IPS-11a (cell line): Measurements from ENCODE around the gene KRT76.

ENCODE experiments used
- H3K4me3 ChIP-seq: one replicate; pipeline ENCODE4 v1.5.1; 2013; ENCODE audit warnings: low read depth, low read length, control low read depth

Gene KRT76

GRCh38 chr12:52787324-52788191 is 10.4 kb upstream of the KRT76 start:
- H3K4me3 ChIP-seq = no peak overlapping the region

GRCh38 chr12:52784909-52785308 is 7.8 kb upstream of the KRT76 start:
- no peak overlapping the region for H3K4me3 ChIP-seq

- H3K4me3 ChIP-seq = no peak overlapping the region
These were observed 6.6 kb upstream of the KRT76 start for GRCh38 chr12:52783563-52784316.

GRCh38 chr12:52782502-52782901 is 5.4 kb upstream of the KRT76 start:
- no peak overlapping the region for H3K4me3 ChIP-seq

- no peak overlapping the region for H3K4me3 ChIP-seq
These were observed 4.4 kb upstream of the KRT76 start for GRCh38 chr12:52781399-52782082.

- H3K4me3 ChIP-seq = no peak overlapping the region
These were observed 2.8 kb upstream of the KRT76 start for GRCh38 chr12:52779914-52780313.

- H3K4me3 ChIP-seq = no peak overlapping the region
These were observed 1.7 kb upstream of the KRT76 start for GRCh38 chr12:52778833-52779232.

GRCh38 chr12:52777566-52777965 is 421 bp upstream of the KRT76 start:
- H3K4me3 ChIP-seq = no peak overlapping the region

- no peak overlapping the region for H3K4me3 ChIP-seq
These were observed 710 bp downstream of the KRT76 start for GRCh38 chr12:52776435-52776834.

- H3K4me3 ChIP-seq = no peak overlapping the region
These were observed 2.4 kb downstream of the KRT76 start for GRCh38 chr12:52774629-52775250.

- H3K4me3 ChIP-seq = no peak overlapping the region
These were observed 4.4 kb downstream of the KRT76 start for GRCh38 chr12:52772772-52773171.

- no peak overlapping the region for H3K4me3 ChIP-seq
These were observed 5.0 kb downstream of the KRT76 start for GRCh38 chr12:52772188-52772587.

GRCh38 chr12:52771505-52771904 is 5.6 kb downstream of the KRT76 start:
- no peak overlapping the region for H3K4me3 ChIP-seq

- no peak overlapping the region for H3K4me3 ChIP-seq
These were observed 6.1 kb downstream of the KRT76 start for GRCh38 chr12:52771088-52771487.

- H3K4me3 ChIP-seq = no peak overlapping the region
These were observed 7.2 kb downstream of the KRT76 start for GRCh38 chr12:52769946-52770345.

GRCh38 chr12:52769354-52769753 is 7.8 kb downstream of the KRT76 start:
- H3K4me3 ChIP-seq = no peak overlapping the region

GRCh38 chr12:52768479-52769200 is 8.5 kb downstream of the KRT76 start:
- H3K4me3 ChIP-seq = no peak overlapping the region

- H3K4me3 ChIP-seq = no peak overlapping the region
These were observed 9.7 kb downstream of the KRT76 start for GRCh38 chr12:52767427-52767826.

- H3K4me3 ChIP-seq = no peak overlapping the region
These were observed 10.1 kb downstream of the KRT76 start for GRCh38 chr12:52767020-52767379.

- no peak overlapping the region for H3K4me3 ChIP-seq
These were observed 10.7 kb downstream of the KRT76 start for GRCh38 chr12:52766351-52767019.
